ENCODE measurements around the gene RTTN. TPM values are rescaled to one million over a fixed set of nuclear protein-coding genes. Genes with fewer than 3 reads are reported as not detected.

RTTN gene
- total and polyA plus RNA-seq, 9 of the 15 experiments (the other 6 are each of a cell fraction or from before 2014, with no cell fraction given) = 3.1 to 18.3 (median 10.6) TPM

DNA sequence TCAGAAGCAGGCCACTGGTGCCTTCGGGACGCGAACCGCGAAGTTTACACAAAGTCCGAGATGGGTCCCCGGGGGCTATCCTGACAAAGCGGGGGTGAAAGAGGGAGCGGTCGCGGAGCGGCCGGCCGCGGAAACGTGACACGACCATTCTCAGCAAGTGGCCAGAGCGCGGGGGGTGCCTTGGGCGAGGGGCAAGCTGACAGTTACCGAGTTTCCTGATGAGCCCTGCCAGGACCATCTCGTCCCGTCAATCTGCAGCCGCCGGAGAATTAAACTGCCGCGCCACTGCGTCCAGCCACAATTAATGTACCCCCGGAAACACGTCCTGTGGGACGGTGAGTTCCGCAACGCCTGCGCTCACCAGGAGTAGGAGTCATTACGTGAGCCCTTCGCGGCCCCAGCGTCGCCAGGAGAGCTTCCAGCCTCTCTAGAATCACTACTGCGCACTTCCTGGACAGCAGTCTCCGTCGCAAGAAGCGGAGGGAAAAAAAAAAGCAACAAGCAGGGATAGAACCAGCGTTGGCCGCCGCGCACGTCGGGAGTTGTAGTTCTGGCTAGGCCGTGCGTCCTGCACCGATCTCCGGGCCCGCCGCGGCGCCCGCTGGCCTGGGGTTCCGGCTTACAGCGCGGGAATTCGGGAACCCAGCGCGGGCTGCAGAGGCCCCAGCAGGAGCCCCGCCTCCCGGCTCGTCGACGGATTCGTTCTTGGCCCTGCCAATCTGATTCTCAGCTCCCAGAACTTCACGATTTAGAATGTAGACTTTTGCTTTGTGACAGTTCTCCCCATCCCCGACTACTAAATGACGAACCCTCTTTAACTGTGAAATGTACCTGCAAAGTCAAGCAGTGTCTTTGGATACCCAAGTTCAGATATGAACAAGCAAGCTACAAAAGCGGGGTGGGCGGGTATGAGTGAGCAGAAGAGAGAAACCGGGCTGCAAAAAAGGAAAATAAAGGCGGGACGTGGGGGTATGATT lies at the start of gene RTTN (continued):
- TF ChIP-seq ATF1 (CRISPR knock-in tag; IDR thresholded peaks at IDR 0.05) = no peak
- TF ChIP-seq ATF1 (tag; IDR thresholded peaks at IDR 0.05) = peak; percentile 91
- TF ChIP-seq PYGO2 (tag; IDR thresholded peaks at IDR 0.05) = no peak
- peak; percentile 73 to 83; a peak in 2 of 4 replicates for TF ChIP-seq SIN3A (IDR thresholded peaks at IDR 0.05; ENCODE audit: borderline replicate concordance in 2 of 2, control insufficient read depth in 1 of 2, low read depth in 2 of 2, low read length in 2 of 2)
- no peak for TF ChIP-seq EP300 (IDR thresholded peaks at IDR 0.05; ENCODE audit: low read length)
- TF ChIP-seq ZNF143 (CRISPR knock-in tag; IDR thresholded peaks at IDR 0.05) = peak; percentile 93
- no peak for TF ChIP-seq KLF16 (IDR thresholded peaks at IDR 0.05)
- TF ChIP-seq E2F3 (CRISPR knock-in tag; IDR thresholded peaks at IDR 0.05) = peak; percentile 91
- TF ChIP-seq, protein P1, sequence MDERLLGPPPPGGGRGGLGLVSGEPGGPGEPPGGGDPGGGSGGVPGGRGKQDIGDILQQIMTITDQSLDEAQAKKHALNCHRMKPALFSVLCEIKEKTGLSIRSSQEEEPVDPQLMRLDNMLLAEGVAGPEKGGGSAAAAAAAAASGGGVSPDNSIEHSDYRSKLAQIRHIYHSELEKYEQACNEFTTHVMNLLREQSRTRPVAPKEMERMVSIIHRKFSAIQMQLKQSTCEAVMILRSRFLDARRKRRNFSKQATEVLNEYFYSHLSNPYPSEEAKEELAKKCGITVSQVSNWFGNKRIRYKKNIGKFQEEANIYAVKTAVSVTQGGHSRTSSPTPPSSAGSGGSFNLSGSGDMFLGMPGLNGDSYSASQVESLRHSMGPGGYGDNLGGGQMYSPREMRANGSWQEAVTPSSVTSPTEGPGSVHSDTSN (CRISPR knock-in tag; IDR thresholded peaks at IDR 0.05; ENCODE audit: low read depth) = peak; percentile 54; the same call in 1 of the 2 replicates
- TF ChIP-seq, protein P1 (tag; conservative IDR thresholded peaks at IDR 0.05; ENCODE audit: low read depth) = peak; percentile 93
- TF ChIP-seq ZKSCAN8 (CRISPR knock-in tag; IDR thresholded peaks at IDR 0.05) = no peak
- no peak for TF ChIP-seq DNMT1 (IDR thresholded peaks at IDR 0.05)
- TF ChIP-seq ZNF324 (CRISPR knock-in tag; IDR thresholded peaks at IDR 0.05) = no peak
- TF ChIP-seq NR1H2 (CRISPR knock-in tag; IDR thresholded peaks at IDR 0.05) = no peak
- TF ChIP-seq NRF1 (conservative IDR thresholded peaks at IDR 0.05 in 1 of 2, IDR thresholded peaks at IDR 0.05 in 1 of 2) = peak in 1 of 2 experiments; percentile 54; a peak in 1 of 4 replicates
- TF ChIP-seq ETS1 (conservative IDR thresholded peaks at IDR 0.05; ENCODE audit: control insufficient read depth, low read depth, low read length) = peak; percentile 80
- TF ChIP-seq, protein P2, sequence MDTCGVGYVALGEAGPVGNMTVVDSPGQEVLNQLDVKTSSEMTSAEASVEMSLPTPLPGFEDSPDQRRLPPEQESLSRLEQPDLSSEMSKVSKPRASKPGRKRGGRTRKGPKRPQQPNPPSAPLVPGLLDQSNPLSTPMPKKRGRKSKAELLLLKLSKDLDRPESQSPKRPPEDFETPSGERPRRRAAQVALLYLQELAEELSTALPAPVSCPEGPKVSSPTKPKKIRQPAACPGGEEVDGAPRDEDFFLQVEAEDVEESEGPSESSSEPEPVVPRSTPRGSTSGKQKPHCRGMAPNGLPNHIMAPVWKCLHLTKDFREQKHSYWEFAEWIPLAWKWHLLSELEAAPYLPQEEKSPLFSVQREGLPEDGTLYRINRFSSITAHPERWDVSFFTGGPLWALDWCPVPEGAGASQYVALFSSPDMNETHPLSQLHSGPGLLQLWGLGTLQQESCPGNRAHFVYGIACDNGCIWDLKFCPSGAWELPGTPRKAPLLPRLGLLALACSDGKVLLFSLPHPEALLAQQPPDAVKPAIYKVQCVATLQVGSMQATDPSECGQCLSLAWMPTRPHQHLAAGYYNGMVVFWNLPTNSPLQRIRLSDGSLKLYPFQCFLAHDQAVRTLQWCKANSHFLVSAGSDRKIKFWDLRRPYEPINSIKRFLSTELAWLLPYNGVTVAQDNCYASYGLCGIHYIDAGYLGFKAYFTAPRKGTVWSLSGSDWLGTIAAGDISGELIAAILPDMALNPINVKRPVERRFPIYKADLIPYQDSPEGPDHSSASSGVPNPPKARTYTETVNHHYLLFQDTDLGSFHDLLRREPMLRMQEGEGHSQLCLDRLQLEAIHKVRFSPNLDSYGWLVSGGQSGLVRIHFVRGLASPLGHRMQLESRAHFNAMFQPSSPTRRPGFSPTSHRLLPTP (IDR thresholded peaks at IDR 0.05; ENCODE audit: borderline replicate concordance, extremely low read depth, insufficient read length) = no peak
- no peak for TF ChIP-seq TFE3 (CRISPR knock-in tag; IDR thresholded peaks at IDR 0.05)
- TF ChIP-seq PHB (CRISPR knock-in tag; IDR thresholded peaks at IDR 0.05) = no peak
- 0 out of 2 replicates have a peak, but pooled peaks have one; percentile 49 for TF ChIP-seq NFRKB (IDR thresholded peaks at IDR 0.05; ENCODE audit: low read depth)
